ENCODE measurements around the gene GOLGB1.
A peak's percentile ranks its signal among the peaks of the same experiment; 100 is the strongest.

Gene GOLGB1

DNA sequence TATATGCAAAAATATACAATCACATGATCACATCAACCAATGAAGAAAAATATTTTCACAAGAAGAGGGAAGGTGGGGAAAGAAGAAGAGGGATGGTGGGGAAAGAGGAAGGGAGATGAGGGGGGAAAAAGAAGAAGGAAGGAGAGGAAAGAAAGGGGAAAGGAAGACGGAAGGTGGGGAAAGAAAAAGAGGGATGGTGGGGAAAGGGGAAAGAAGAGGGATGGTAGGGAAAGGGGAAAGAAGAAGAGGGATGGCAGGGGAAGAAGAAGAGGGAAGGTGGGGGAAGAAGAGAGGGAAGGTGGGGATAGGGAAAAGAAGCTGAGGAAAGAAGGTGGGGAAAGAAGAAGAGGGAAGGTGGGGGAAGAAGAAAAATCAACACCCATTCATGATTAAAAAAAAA is 3.2 kb upstream of the GOLGB1 start:
- no peak overlapping the region for H3K9ac ChIP-seq (ENCODE audit: low read depth, low read length, poor library complexity, severe bottlenecking)
- H3K9me2 ChIP-seq (replicated peaks; ENCODE audit: low read depth, low read length): no peaks in the 10 kb centered on the region
- H3K4me1 ChIP-seq (ENCODE audit: insufficient read depth, low read length, poor library complexity, severe bottlenecking): peaks cover 25% of the 10 kb centered on the region
- peaks cover 16% of the 10 kb centered on the region for H3K79me2 ChIP-seq (ENCODE audit: insufficient read depth, low read length)
- no peaks in the 10 kb centered on the region for H3K27me3 ChIP-seq (ENCODE audit: insufficient read depth, low read length, poor library complexity, severe bottlenecking)
- no peaks in the 10 kb centered on the region; the same call in 1 of the 2 replicates for H3F3A ChIP-seq (ENCODE audit: low read depth)
- TF ChIP-seq, protein P1, sequence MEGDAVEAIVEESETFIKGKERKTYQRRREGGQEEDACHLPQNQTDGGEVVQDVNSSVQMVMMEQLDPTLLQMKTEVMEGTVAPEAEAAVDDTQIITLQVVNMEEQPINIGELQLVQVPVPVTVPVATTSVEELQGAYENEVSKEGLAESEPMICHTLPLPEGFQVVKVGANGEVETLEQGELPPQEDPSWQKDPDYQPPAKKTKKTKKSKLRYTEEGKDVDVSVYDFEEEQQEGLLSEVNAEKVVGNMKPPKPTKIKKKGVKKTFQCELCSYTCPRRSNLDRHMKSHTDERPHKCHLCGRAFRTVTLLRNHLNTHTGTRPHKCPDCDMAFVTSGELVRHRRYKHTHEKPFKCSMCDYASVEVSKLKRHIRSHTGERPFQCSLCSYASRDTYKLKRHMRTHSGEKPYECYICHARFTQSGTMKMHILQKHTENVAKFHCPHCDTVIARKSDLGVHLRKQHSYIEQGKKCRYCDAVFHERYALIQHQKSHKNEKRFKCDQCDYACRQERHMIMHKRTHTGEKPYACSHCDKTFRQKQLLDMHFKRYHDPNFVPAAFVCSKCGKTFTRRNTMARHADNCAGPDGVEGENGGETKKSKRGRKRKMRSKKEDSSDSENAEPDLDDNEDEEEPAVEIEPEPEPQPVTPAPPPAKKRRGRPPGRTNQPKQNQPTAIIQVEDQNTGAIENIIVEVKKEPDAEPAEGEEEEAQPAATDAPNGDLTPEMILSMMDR (conservative IDR thresholded peaks at IDR 0.05; ENCODE audit: low read length): no peak
- TF ChIP-seq EZH2phosphoT487 (IDR thresholded peaks at IDR 0.05; ENCODE audit: borderline replicate concordance): no peak
- H3K4me3 ChIP-seq (ENCODE audit: low read length, poor library complexity, severe bottlenecking): no peak overlapping the region
- H2AFZ ChIP-seq (ENCODE audit: low read length): no peak overlapping the region
- no peaks in the 10 kb centered on the region for H3K36me3 ChIP-seq (ENCODE audit: insufficient read depth, low read length)
- H3K4me2 ChIP-seq (ENCODE audit: low read depth, low read length, poor library complexity, severe bottlenecking): no peak overlapping the region
- peaks cover 12% of the 10 kb centered on the region for H4K20me1 ChIP-seq (ENCODE audit: insufficient read depth, low read length, poor library complexity, severe bottlenecking)
- H3K9me3 ChIP-seq (ENCODE audit: insufficient read depth, low read depth, low read length): no peaks in the 10 kb centered on the region

DNA sequence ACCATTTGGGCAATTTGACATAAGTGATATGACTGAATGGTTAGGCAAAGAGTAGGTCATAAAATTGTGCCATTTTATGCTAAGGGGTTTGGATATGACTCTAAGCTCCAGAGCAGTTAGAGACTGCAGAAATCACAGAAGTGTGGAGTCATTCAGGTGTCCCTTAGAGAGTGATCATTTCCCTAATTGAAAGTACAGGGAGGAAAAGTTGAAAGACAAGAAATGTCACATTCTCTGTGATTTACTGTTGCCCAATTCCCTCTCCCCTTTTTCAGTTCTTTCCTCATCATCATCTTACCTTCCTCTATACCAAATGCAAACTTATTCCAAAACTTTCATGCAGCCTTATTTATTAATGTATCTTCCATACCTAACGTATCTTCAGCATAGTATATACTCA is 2.7 kb upstream of the GOLGB1 start:
- Histone ChIP-seq H3K27me3 (ENCODE audit: insufficient read depth, low read length, poor library complexity, severe bottlenecking) (no peaks in the 10 kb centered on the region), H3K4me2 (ENCODE audit: low read depth, low read length, poor library complexity, severe bottlenecking) (no peak overlapping the region)

DNA sequence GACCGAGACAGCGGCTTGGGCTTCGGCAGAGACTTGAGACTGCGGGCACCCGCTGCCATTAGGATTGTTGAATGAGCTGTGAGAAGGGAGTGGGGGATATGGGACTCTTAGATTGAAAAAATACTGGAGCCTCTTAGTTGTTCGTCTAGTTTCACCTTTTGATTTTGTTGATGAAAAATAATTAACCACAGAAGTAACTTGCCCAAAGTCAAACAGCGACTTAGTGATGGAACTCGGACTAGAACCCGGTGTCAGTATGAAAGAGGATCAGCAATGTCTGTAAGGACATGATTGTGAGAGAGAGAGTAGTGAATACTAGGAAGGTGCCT is 510 bp upstream of the GOLGB1 start:
- H3K9me3 ChIP-seq (ENCODE audit: insufficient read depth, low read depth, low read length): no peaks in the 10 kb centered on the region
- H3K4me3 ChIP-seq (ENCODE audit: low read length, poor library complexity, severe bottlenecking): peak overlapping the region; percentile 98
- H3K79me2 ChIP-seq (ENCODE audit: insufficient read depth, low read length): peaks cover 33% of the 10 kb centered on the region
- TF ChIP-seq EZH2phosphoT487 (IDR thresholded peaks at IDR 0.05; ENCODE audit: borderline replicate concordance): no peak
- TF ChIP-seq, protein P1 (conservative IDR thresholded peaks at IDR 0.05; ENCODE audit: low read length): no peak
- H3K27me3 ChIP-seq (ENCODE audit: insufficient read depth, low read length, poor library complexity, severe bottlenecking): no peaks in the 10 kb centered on the region
- no peaks in the 10 kb centered on the region for H3F3A ChIP-seq (ENCODE audit: low read depth)
- H3K36me3 ChIP-seq (ENCODE audit: insufficient read depth, low read length): no peaks in the 10 kb centered on the region
- no peaks in the 10 kb centered on the region for H3K9me2 ChIP-seq (replicated peaks; ENCODE audit: low read depth, low read length)
- H2AFZ ChIP-seq (ENCODE audit: low read length): peak overlapping the region; percentile 30; the same call in 1 of the 2 replicates
- peaks cover 32% of the 10 kb centered on the region for H4K20me1 ChIP-seq (ENCODE audit: insufficient read depth, low read length, poor library complexity, severe bottlenecking)
- peak overlapping the region; percentile 88 for H3K4me2 ChIP-seq (ENCODE audit: low read depth, low read length, poor library complexity, severe bottlenecking)
- H3K4me1 ChIP-seq (ENCODE audit: insufficient read depth, low read length, poor library complexity, severe bottlenecking): peaks cover 32% of the 10 kb centered on the region
- peak overlapping the region; percentile 83 for H3K9ac ChIP-seq (ENCODE audit: low read depth, low read length, poor library complexity, severe bottlenecking)

More for the DNA sequence above, 2.7 kb upstream of the GOLGB1 start:
- Histone ChIP-seq H3K9me2 (replicated peaks; ENCODE audit: low read depth, low read length) (no peaks in the 10 kb centered on the region), H3K4me3 (ENCODE audit: low read length, poor library complexity, severe bottlenecking) (no peak overlapping the region), H2AFZ (ENCODE audit: low read length) (no peak overlapping the region), H3K4me1 (ENCODE audit: insufficient read depth, low read length, poor library complexity, severe bottlenecking) (peaks cover 24% of the 10 kb centered on the region), H3K9ac (ENCODE audit: low read depth, low read length, poor library complexity, severe bottlenecking) (no peak overlapping the region), H3K79me2 (ENCODE audit: insufficient read depth, low read length) (peaks cover 21% of the 10 kb centered on the region), H3K36me3 (ENCODE audit: insufficient read depth, low read length) (no peaks in the 10 kb centered on the region), H3K9me3 (ENCODE audit: insufficient read depth, low read depth, low read length) (no peaks in the 10 kb centered on the region), H3F3A (ENCODE audit: low read depth) (no peaks in the 10 kb centered on the region; the same call in 1 of the 2 replicates), H4K20me1 (ENCODE audit: insufficient read depth, low read length, poor library complexity, severe bottlenecking) (peaks cover 17% of the 10 kb centered on the region)
- no peak for TF ChIP-seq EZH2phosphoT487 (IDR thresholded peaks at IDR 0.05; ENCODE audit: borderline replicate concordance)
- TF ChIP-seq, protein P1 (conservative IDR thresholded peaks at IDR 0.05; ENCODE audit: low read length): no peak

All from Loucy (cell line).